ENCODE data around the gene CHCHD3. TPM values are rescaled to one million over a fixed set of nuclear protein-coding genes. Genes with fewer than 3 reads are reported as not detected.

Gene CHCHD3
- total RNA-seq, 1 experiment from 2014 or later, result 181 TPM

- no peak for DNase-seq (ENCODE audit: low spot score)
These were observed 262.2 kb downstream of the CHCHD3 start for GRCh38 chr7:132819648-132820047.

GRCh38 chr7:132817949-132818348 is 263.9 kb downstream of the CHCHD3 start:
- no peak for DNase-seq (ENCODE audit: low spot score)

- DNase-seq (ENCODE audit: low spot score), result no peak
These were observed 266.1 kb downstream of the CHCHD3 start for GRCh38 chr7:132815696-132816311.

GRCh38 chr7:132815130-132815529 is 266.8 kb downstream of the CHCHD3 start:
- no peak for DNase-seq (ENCODE audit: low spot score)

- no peak for DNase-seq (ENCODE audit: low spot score)
These were observed 271.3 kb downstream of the CHCHD3 start for GRCh38 chr7:132810561-132810960.

GRCh38 chr7:132806834-132807233 is 275.1 kb downstream of the CHCHD3 start:
- DNase-seq (ENCODE audit: low spot score), result no peak

GRCh38 chr7:132805766-132806165 is 276.1 kb downstream of the CHCHD3 start:
- DNase-seq (ENCODE audit: low spot score), result no peak

GRCh38 chr7:132804849-132805485 is 276.9 kb downstream of the CHCHD3 start:
- DNase-seq (ENCODE audit: low spot score), result no peak

GRCh38 chr7:132800522-132800921 is 281.4 kb downstream of the CHCHD3 start:
- DNase-seq (ENCODE audit: low spot score), result no peak

- no peak for DNase-seq (ENCODE audit: low spot score)
These were observed 282.8 kb downstream of the CHCHD3 start for GRCh38 chr7:132799081-132799413.

- DNase-seq (ENCODE audit: low spot score), result no peak
These were observed 284.7 kb downstream of the CHCHD3 start for GRCh38 chr7:132797152-132797551.

GRCh38 chr7:132793474-132793873 is 288.4 kb downstream of the CHCHD3 start:
- DNase-seq (ENCODE audit: low spot score), result no peak

- DNase-seq (ENCODE audit: low spot score), result no peak
These were observed 290.9 kb downstream of the CHCHD3 start for GRCh38 chr7:132791036-132791435.

- no peak for DNase-seq (ENCODE audit: low spot score)
These were observed 291.8 kb downstream of the CHCHD3 start for GRCh38 chr7:132790104-132790503.

- no peak for DNase-seq (ENCODE audit: low spot score)
These were observed 292.6 kb downstream of the CHCHD3 start for GRCh38 chr7:132789281-132789680.

GRCh38 chr7:132785870-132786269 is 296.0 kb downstream of the CHCHD3 start:
- DNase-seq (ENCODE audit: low spot score), result no peak

- DNase-seq (ENCODE audit: low spot score), result no peak
These were observed 297.5 kb downstream of the CHCHD3 start for GRCh38 chr7:132784406-132784805.

GRCh38 chr7:132783824-132784223 is 298.1 kb downstream of the CHCHD3 start:
- DNase-seq (ENCODE audit: low spot score), result peak; percentile 91

GRCh38 chr7:132782777-132783640 is 298.9 kb downstream of the CHCHD3 start:
- peak; percentile 57 for DNase-seq (ENCODE audit: low spot score)

- no peak for DNase-seq (ENCODE audit: low spot score)
These were observed 301.1 kb downstream of the CHCHD3 start for GRCh38 chr7:132780822-132781221.

GRCh38 chr7:132779164-132779563 is 302.7 kb downstream of the CHCHD3 start:
- DNase-seq (ENCODE audit: low spot score), result no peak

- no peak for DNase-seq (ENCODE audit: low spot score)
These were observed 303.1 kb downstream of the CHCHD3 start for GRCh38 chr7:132778761-132779160.

- DNase-seq (ENCODE audit: low spot score), result no peak
These were observed 303.9 kb downstream of the CHCHD3 start for GRCh38 chr7:132777956-132778355.

All from A172 (cell line).